T-cell (primary cell): ENCODE measurements around the gene KDM1A. TPM values are rescaled to one million over a fixed set of nuclear protein-coding genes. Genes with fewer than 3 reads are reported as not detected.

Experiments
- ATAC-seq, 4 experiments: fragments of 200-7000 bp in 3 of 4; fragments of 150-1000 bp in 1 of 4; cut with Tn5 transposase; replicated peaks in 1 of 4; 1 replicate in 3 of 4; 2 replicates in 1 of 4; pipeline ENCODE4 v1.10.0; 2021; ENCODE audit warnings: moderate library complexity in 3 of 4, mild to moderate bottlenecking in 2 of 4, moderate number of reproducible peaks in 1 of 4
- CTCF ChIA-PET, 2 donors: fragments of 300-600 bp; sonication (Branson Sonifier 250); formaldehyde crosslinking; loops; one replicate each; lab custom pipeline; 2022; ENCODE audit warnings: antibody characterized with exemption in 2 of 2; lab: Charles Lee
- POLR2A ChIA-PET, 2 donors: fragments of 300-600 bp; sonication (Branson Sonifier 250); formaldehyde crosslinking; loops; one replicate each; lab custom pipeline; 2022; ENCODE audit warnings: antibody characterized with exemption in 2 of 2; lab: Charles Lee
- DNase-seq, 35 experiments: peaks; one replicate each; pipeline versions ENCODE4 v3.0.0 to v3.0.0-alpha.2; 2013 to 2023
- H3K27ac ChIP-seq: one replicate; pipeline ENCODE4 v1.5.1; 2013; ENCODE audit warnings: low read length
- H3K27me3 ChIP-seq, 2 experiments: replicated peaks in 1 of 2; 1 replicate in 1 of 2; 2 replicates in 1 of 2; pipeline versions ENCODE4 v1.6.1 to v1.7.0; 2013; ENCODE audit warnings: low read length in 1 of 2, mixed read lengths in 1 of 2; ENCODE audit not compliant: control insufficient read depth in 2 of 2, insufficient read depth in 2 of 2; ENCODE audit errors: extremely low read depth in 1 of 2
- H3K36me3 ChIP-seq, 2 donors: 1 replicate in 1 of 2; 2 replicates in 1 of 2; pipeline versions ENCODE4 v1.6.1 to v1.7.0; 2013; ENCODE audit warnings: low read length in 1 of 2; ENCODE audit not compliant: control insufficient read depth in 2 of 2, insufficient read depth in 1 of 2; ENCODE audit errors: extremely low read depth in 1 of 2
- H3K4me1 ChIP-seq, 2 experiments: 1 replicate in 1 of 2; 2 replicates in 1 of 2; pipeline versions ENCODE4 v1.6.1 to v1.7.0; 2013; ENCODE audit warnings: low read length in 2 of 2, mixed read lengths in 1 of 2; ENCODE audit not compliant: insufficient read depth in 2 of 2, control insufficient read depth in 1 of 2; ENCODE audit errors: extremely low read depth in 1 of 2
- H3K4me3 ChIP-seq, 2 donors: 1 replicate in 1 of 2; 2 replicates in 1 of 2; pipeline versions ENCODE4 v1.5.1 to v1.7.0; 2013; ENCODE audit warnings: mild to moderate bottlenecking in 2 of 2, low read length in 1 of 2, moderate library complexity in 1 of 2; ENCODE audit not compliant: control insufficient read depth in 1 of 2; ENCODE audit errors: extremely low read depth in 1 of 2
- H3K9me3 ChIP-seq: 2 replicates; pipeline ENCODE4 v1.7.0; 2013
- H3K27ac Mint-ChIP-seq, 2 donors: one replicate each; pipeline ENCODE4 v1.8.0; 2020 to 2021; ENCODE audit warnings: mild to moderate bottlenecking in 2 of 2, mixed read lengths in 2 of 2
- H3K27me3 Mint-ChIP-seq, 2 donors: one replicate each; pipeline ENCODE4 v1.8.0; 2021 to 2022; ENCODE audit warnings: mixed read lengths in 2 of 2
- H3K36me3 Mint-ChIP-seq: one replicate; pipeline ENCODE4 v1.8.0; 2021; ENCODE audit warnings: mixed read lengths
- H3K4me1 Mint-ChIP-seq, 3 donors: one replicate each; pipeline ENCODE4 v1.8.0; 2020 to 2022; ENCODE audit warnings: mixed read lengths in 3 of 3, mild to moderate bottlenecking in 1 of 3
- H3K4me3 Mint-ChIP-seq, 3 donors: one replicate each; pipeline ENCODE4 v1.8.0; 2020 to 2022; ENCODE audit warnings: mild to moderate bottlenecking in 3 of 3, mixed read lengths in 3 of 3, moderate library complexity in 3 of 3
- H3K9me3 Mint-ChIP-seq, 3 donors: one replicate each; pipeline ENCODE4 v1.8.0; 2020 to 2022; ENCODE audit warnings: mixed read lengths in 3 of 3
- WGBS: methylation state at CpG from one replicate; pipeline ENCODE4 v1.1.5; 2013; ENCODE audit warnings: missing lambda C conversion rate; ENCODE audit not compliant: insufficient coverage; 5-methylcytosine and 5-hydroxymethylcytosine counted together
- total RNA-seq, 35 experiments: library from RNA in 6 of 35; stranded (reverse) in 6 of 35; fragments of 120-200 nt in 1 of 35; gene quantifications; one replicate each; pipeline versions ENCODE4 v1.2.1 to v1.2.4 and lab custom pipeline; 2013 to 2026

KDM1A gene
- total RNA-seq (10 to 100 TPM; 40.8 to 49.3 (median 45.9) TPM), total RNA-seq (lab: John Stamatoyannopoulos, UW) (77.0 to 175 (median 120) reads per million in 29 experiments)
- 49.5 TPM for total RNA-seq (2013)

DNA sequence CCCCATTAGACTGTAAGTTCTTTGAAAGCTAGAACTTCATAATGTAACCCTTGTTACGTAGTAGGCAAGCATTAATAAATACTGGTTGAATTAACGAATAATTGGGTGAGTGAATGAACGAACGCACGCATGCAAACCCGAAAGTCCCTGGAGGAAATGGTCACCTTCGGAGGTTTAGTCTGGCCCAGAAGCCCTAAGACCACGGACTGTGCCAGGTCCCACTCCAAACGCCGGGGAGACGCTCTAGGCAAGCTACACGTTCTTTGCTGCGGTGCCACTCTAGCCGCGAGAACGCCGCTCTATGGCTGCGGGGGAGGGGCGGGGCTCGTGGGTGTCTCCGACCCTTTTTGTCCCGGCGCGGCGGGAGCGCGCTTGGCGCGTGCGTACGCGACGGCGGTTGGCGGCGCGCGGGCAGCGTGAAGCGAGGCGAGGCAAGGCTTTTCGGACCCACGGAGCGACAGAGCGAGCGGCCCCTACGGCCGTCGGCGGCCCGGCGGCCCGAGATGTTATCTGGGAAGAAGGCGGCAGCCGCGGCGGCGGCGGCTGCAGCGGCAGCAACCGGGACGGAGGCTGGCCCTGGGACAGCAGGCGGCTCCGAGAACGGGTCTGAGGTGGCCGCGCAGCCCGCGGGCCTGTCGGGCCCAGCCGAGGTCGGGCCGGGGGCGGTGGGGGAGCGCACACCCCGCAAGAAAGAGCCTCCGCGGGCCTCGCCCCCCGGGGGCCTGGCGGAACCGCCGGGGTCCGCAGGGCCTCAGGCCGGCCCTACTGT is at the start of gene KDM1A:
Gene KDM1A, plus strand, starts transcription at position 375 of the 769 bp plus-strand sequence. Its CDS starts 129 bp downstream, at position 504.
- ATAC-seq (peak; percentile 98 to 99 (median 99)), DNase-seq (peak; percentile 84 to 96 (median 92))
- H3K27ac Mint-ChIP-seq = peak within 1 kb of the TSS; percentile 90
- ChIA-PET CTCF (no interaction called here), POLR2A (no interaction called here)
- no peaks in the 10 kb centered on the region for H3K27me3 Mint-ChIP-seq
- peaks cover 5 to 8% (median 7%) of the 10 kb centered on the region in 3 donors for H3K9me3 Mint-ChIP-seq
- Histone ChIP-seq H3K9me3 (no peaks in the 10 kb centered on the region), H3K36me3 (no peaks in the 10 kb centered on the region), H3K4me1 (peaks cover 9 to 12% of the 10 kb centered on the region in 2 experiments), H3K4me3 (peak within 1 kb of the TSS; percentile 79 to 91), H3K27me3 (no peaks in the 10 kb centered on the region), H3K27ac (no peak within 1 kb of the TSS)
- peaks cover 47 to 50% (median 49%) of the 10 kb centered on the region in 3 donors for H3K4me1 Mint-ChIP-seq
- peak within 1 kb of the TSS; percentile 90 to 98 (median 96) for H3K4me3 Mint-ChIP-seq
- under 1% methylated on average over 85 of the region's 85 CpGs for WGBS
- H3K36me3 Mint-ChIP-seq = peaks cover 6% of the 10 kb centered on the region

GRCh38 chr1:22970096-22970495 is 49.2 kb upstream of the KDM1A start:
- Histone ChIP-seq H3K4me3 (no peak overlapping the region), H3K4me1 (no peaks in the 10 kb centered on the region), H3K27me3 (peaks cover 0 to 47% of the 10 kb centered on the region in 2 experiments), H3K36me3 (no peaks in the 10 kb centered on the region), H3K9me3 (peaks cover 3% of the 10 kb centered on the region), H3K27ac (no peak overlapping the region)
- no peak overlapping the region for H3K4me3 Mint-ChIP-seq
- peaks cover 47 to 63% of the 10 kb centered on the region in 2 donors for H3K27me3 Mint-ChIP-seq
- H3K4me1 Mint-ChIP-seq = no peaks in the 10 kb centered on the region
- peaks cover 6% of the 10 kb centered on the region for H3K36me3 Mint-ChIP-seq
- POLR2A ChIA-PET = no interaction called here
- no peak overlapping the region for H3K27ac Mint-ChIP-seq
- no CpG with 5 or more reads among the region's 2 CpGs for WGBS
- ATAC-seq (no peak), DNase-seq (no peak)
- peaks cover 8 to 13% (median 9%) of the 10 kb centered on the region in 3 donors for H3K9me3 Mint-ChIP-seq
- CTCF ChIA-PET = interaction anchor here in 1 of 2 donors (0.6 kb wide), 1 partner anchor 324 kb away, joined by 3 read pairs; no protein-coding TSS in a partner anchor

GRCh38 chr1:22971161-22971560 is 48.1 kb upstream of the KDM1A start:
- POLR2A ChIA-PET = no interaction called here

DNA sequence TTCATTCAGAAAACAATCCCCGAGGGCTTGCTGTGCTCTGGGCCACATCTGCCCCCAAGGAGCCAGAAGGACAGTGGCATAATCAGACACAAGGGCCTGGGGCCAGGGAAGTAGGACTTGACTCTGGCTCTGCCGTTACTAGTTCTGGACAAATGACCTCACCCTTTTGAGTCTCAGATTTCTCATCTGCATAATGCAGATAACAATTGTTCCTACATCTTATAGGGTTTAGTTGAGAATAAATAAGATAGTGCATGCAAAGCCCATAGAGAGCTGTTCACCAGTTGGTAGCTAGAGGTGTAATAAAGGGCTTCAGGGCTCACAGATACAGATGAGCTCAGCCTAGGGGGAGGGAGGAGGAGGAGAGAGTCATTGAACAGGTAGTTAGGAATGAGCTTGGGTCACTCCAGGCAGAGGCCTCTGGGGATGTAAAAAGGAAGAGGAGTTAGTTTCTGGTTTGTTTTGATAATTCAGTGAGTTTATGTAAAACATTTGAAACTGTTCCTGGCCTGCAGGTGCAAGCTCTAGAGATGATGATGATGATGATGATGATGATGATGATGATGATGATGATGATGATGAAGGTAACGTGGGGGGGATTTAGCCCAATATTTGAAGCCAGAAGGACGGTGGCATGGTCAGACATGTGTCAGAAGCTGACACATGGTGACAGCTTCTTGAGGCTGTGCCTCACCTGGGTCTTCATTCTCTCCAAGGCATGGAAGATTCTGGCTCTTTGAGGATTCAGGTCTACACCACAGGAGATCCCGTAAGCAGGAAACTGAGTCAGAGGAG is 47.5 kb upstream of the KDM1A start:
- Mint-ChIP-seq H3K27ac (peak overlapping the region in 1 of 2 donors; percentile 37), H3K36me3 (no peaks in the 10 kb centered on the region), H3K4me1 (no peaks in the 10 kb centered on the region), H3K27me3 (peaks cover 53 to 64% of the 10 kb centered on the region in 2 donors), H3K9me3 (peaks cover under 1% of the 10 kb centered on the region in 3 donors), H3K4me3 (no peak overlapping the region)
- CTCF ChIA-PET = interaction anchor here in 1 of 2 donors (0.8 kb wide), 1 partner anchor 10 kb away, joined by 3 read pairs; no protein-coding TSS in a partner anchor
- POLR2A ChIA-PET = no interaction called here
- Histone ChIP-seq H3K27me3 (peaks cover 0 to 57% of the 10 kb centered on the region in 2 experiments), H3K4me1 (no peaks in the 10 kb centered on the region), H3K9me3 (no peaks in the 10 kb centered on the region), H3K27ac (no peak overlapping the region), H3K4me3 (no peak overlapping the region), H3K36me3 (no peaks in the 10 kb centered on the region)
- DNase-seq (no peak), ATAC-seq (no peak)
- 32% methylated on average over 3 of the region's 5 CpGs for WGBS

More at GRCh38 chr1:22971161-22971560, 48.1 kb upstream of the KDM1A start:
- 63% methylated on average over 2 of the region's 3 CpGs for WGBS
- Mint-ChIP-seq H3K27me3 (peaks cover 53 to 64% of the 10 kb centered on the region in 2 donors), H3K27ac (no peak overlapping the region), H3K9me3 (peaks cover 7% of the 10 kb centered on the region in 3 donors), H3K4me1 (no peaks in the 10 kb centered on the region), H3K36me3 (peaks cover 6% of the 10 kb centered on the region), H3K4me3 (no peak overlapping the region)
- DNase-seq = no peak
- Histone ChIP-seq H3K9me3 (peaks cover 3% of the 10 kb centered on the region), H3K27ac (no peak overlapping the region), H3K27me3 (peaks cover 0 to 54% of the 10 kb centered on the region in 2 experiments), H3K36me3 (no peaks in the 10 kb centered on the region), H3K4me3 (no peak overlapping the region), H3K4me1 (no peaks in the 10 kb centered on the region)
- no peak for ATAC-seq
- CTCF ChIA-PET = no interaction called here

DNA sequence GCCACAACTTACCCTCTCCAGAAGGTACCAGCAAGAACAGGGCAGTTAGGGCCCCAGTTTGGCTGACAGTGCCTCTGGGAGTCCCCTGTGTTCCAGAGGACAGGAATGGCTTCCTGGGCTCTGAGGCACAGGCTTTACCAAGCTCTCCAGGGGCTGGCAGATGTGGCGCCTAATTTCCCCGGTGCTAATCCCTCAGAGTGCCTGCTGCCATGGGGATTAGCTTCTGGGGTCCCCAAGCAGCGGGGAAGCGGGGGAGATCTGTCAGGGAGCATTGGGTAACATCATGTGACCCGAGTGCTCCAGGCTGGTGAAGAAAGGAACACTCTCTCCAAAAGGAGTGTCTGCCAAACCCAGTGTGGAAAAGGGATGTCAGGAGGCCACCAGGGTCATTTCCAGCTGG is 46.5 kb upstream of the KDM1A start, which contains the start of gene LACTBL1:
Gene LACTBL1, minus strand, starts transcription at position 107 of the 400 bp plus-strand sequence. CDS start 550 bp downstream, outside the sequence.
- Mint-ChIP-seq H3K4me3 (no peak within 1 kb of the TSS), H3K27ac (peak within 1 kb of the TSS in 1 of 2 donors; percentile 37), H3K4me1 (no peaks in the 10 kb centered on the region), H3K9me3 (no peaks in the 10 kb centered on the region), H3K27me3 (peaks cover 53 to 72% of the 10 kb centered on the region in 2 donors), H3K36me3 (no peaks in the 10 kb centered on the region)
- peaks cover 0 to 57% of the 10 kb centered on the region in 2 experiments for H3K27me3 ChIP-seq
- H3K4me3 ChIP-seq = no peak within 1 kb of the TSS
- H3K4me1 ChIP-seq = no peaks in the 10 kb centered on the region
- ATAC-seq (no peak), DNase-seq (no peak)
- ChIA-PET POLR2A (no interaction called here), CTCF (no interaction called here)
- no peaks in the 10 kb centered on the region for H3K9me3 ChIP-seq
- H3K27ac ChIP-seq = no peak within 1 kb of the TSS
- no peaks in the 10 kb centered on the region for H3K36me3 ChIP-seq
- 75% methylated on average over 4 of the region's 5 CpGs for WGBS

DNA sequence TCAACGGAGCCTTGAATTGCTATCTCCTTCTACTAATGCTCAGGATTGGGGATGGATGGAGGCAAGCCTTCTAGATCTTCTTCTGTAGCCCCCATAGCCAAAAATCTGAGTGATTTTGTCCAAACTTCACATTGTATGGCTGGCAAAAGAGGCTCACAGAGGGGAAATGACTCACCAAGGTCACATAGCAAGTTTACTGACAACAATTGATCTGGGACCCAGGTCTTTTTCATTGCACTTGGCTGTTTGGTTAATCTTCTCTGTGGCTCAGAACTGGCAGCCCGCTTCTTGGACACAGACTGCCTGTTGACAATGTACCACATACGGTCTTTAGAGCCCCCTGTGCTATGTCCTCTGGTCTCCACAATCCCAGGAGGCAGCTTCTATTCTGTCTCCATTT is 43.6 kb upstream of the KDM1A start:
- peaks cover 31 to 48% of the 10 kb centered on the region in 2 donors for H3K27me3 Mint-ChIP-seq
- Histone ChIP-seq H3K27me3 (peaks cover 0 to 50% of the 10 kb centered on the region in 2 experiments), H3K36me3 (no peaks in the 10 kb centered on the region), H3K4me3 (no peak overlapping the region), H3K27ac (no peak overlapping the region), H3K4me1 (no peaks in the 10 kb centered on the region), H3K9me3 (no peaks in the 10 kb centered on the region)
- no peaks in the 10 kb centered on the region for H3K36me3 Mint-ChIP-seq
- 69% methylated on average over 2 of the region's 3 CpGs for WGBS
- ChIA-PET CTCF (no interaction called here), POLR2A (no interaction called here)
- H3K4me1 Mint-ChIP-seq = no peaks in the 10 kb centered on the region
- no peak overlapping the region for H3K27ac Mint-ChIP-seq
- H3K4me3 Mint-ChIP-seq = no peak overlapping the region
- H3K9me3 Mint-ChIP-seq = no peaks in the 10 kb centered on the region
- ATAC-seq (no peak), DNase-seq (no peak)
